Neutrophil (primary cell): ENCODE measurements around the gene CYLD.
A peak's percentile ranks its signal among the peaks of the same experiment; 100 is the strongest.

ENCODE experiments used
- H3K27ac ChIP-seq: fragments of 200-600 bp; sonication (generic); 2 replicates; pipeline ENCODE4 v1.5.1; 2016; ENCODE audit warnings: mild to moderate bottlenecking, moderate library complexity
- H3K27me3 ChIP-seq: fragments of 200-600 bp; sonication (generic); 2 replicates; pipeline ENCODE4 v1.6.0; 2016; ENCODE audit warnings: mild to moderate bottlenecking
- H3K36me3 ChIP-seq: fragments of 200-600 bp; sonication (generic); 2 replicates; pipeline ENCODE4 v1.5.1; 2017
- H3K4me1 ChIP-seq, 2 experiments: fragments of 200-600 bp in 1 of 2; sonication (generic) in 1 of 2; 1 replicate in 1 of 2; 2 replicates in 1 of 2; pipeline versions ENCODE4 v1.5.1 to v1.6.1; 2013 to 2016; ENCODE audit warnings: low read depth in 1 of 2, low read length in 1 of 2, mild to moderate bottlenecking in 1 of 2, moderate library complexity in 1 of 2; ENCODE audit not compliant: control insufficient read depth in 1 of 2, insufficient read depth in 1 of 2
- H3K4me3 ChIP-seq, 2 experiments: fragments of 200-600 bp in 1 of 2; sonication (generic) in 1 of 2; 1 replicate in 1 of 2; 2 replicates in 1 of 2; pipeline ENCODE4 v1.5.1; 2013 to 2016; ENCODE audit warnings: low read depth in 1 of 2, low read length in 1 of 2, mild to moderate bottlenecking in 1 of 2, moderate library complexity in 1 of 2
- H3K9me3 ChIP-seq: fragments of 200-600 bp; sonication (generic); 2 replicates; pipeline ENCODE4 v1.5.1; 2016
- TF ChIP-seq, protein P1 (sequence below): fragments of 200-600 bp; sonication (generic); IDR thresholded peaks from 2 replicates; pipeline ENCODE4 v1.5.1; 2016; ENCODE audit warnings: antibody characterized with exemption

The CYLD gene

GRCh38 chr16:50801036-50801435 is 59.1 kb downstream of the CYLD start:
- H3K27me3 ChIP-seq = no peaks in the 10 kb centered on the region
- H3K4me1 ChIP-seq = peaks cover under 1 to 2% of the 10 kb centered on the region in 2 experiments
- TF ChIP-seq, protein P1, sequence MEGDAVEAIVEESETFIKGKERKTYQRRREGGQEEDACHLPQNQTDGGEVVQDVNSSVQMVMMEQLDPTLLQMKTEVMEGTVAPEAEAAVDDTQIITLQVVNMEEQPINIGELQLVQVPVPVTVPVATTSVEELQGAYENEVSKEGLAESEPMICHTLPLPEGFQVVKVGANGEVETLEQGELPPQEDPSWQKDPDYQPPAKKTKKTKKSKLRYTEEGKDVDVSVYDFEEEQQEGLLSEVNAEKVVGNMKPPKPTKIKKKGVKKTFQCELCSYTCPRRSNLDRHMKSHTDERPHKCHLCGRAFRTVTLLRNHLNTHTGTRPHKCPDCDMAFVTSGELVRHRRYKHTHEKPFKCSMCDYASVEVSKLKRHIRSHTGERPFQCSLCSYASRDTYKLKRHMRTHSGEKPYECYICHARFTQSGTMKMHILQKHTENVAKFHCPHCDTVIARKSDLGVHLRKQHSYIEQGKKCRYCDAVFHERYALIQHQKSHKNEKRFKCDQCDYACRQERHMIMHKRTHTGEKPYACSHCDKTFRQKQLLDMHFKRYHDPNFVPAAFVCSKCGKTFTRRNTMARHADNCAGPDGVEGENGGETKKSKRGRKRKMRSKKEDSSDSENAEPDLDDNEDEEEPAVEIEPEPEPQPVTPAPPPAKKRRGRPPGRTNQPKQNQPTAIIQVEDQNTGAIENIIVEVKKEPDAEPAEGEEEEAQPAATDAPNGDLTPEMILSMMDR = no peak
- H3K27ac ChIP-seq = peak overlapping the region; percentile 10
- H3K36me3 ChIP-seq = peaks cover 73% of the 10 kb centered on the region
- H3K4me3 ChIP-seq = no peak overlapping the region
- no peaks in the 10 kb centered on the region for H3K9me3 ChIP-seq

GRCh38 chr16:50802000-50802399 is 60.1 kb downstream of the CYLD start:
- peaks cover 63% of the 10 kb centered on the region for H3K36me3 ChIP-seq
- TF ChIP-seq, protein P1 = no peak
- peaks cover 6 to 8% of the 10 kb centered on the region in 2 experiments for H3K4me1 ChIP-seq
- H3K4me3 ChIP-seq = no peak overlapping the region
- no peaks in the 10 kb centered on the region for H3K27me3 ChIP-seq
- no peaks in the 10 kb centered on the region for H3K9me3 ChIP-seq
- H3K27ac ChIP-seq = no peak overlapping the region

DNA sequence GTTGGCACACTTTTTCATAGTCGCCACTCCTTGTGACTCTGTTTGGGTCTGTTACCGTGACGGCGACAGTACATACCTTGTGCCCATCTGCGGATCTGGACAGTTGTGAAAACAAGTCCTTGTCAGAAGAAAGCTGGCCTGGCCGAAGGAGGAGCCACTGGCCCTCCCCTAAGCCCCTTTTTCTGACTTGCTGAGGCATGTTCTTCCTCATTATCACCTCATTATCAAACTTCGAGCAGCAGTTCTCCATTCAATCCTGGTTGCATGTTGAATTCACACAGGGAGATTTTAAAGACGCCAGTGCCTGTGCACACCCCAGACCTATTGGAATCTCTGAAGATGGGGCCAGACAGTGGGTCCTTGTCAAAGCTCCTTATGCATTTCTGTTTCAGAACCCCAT is 61.1 kb downstream of the CYLD start:
- Histone ChIP-seq H3K9me3 (no peaks in the 10 kb centered on the region), H3K27ac (no peak overlapping the region), H3K4me3 (no peak overlapping the region), H3K27me3 (no peaks in the 10 kb centered on the region), H3K4me1 (peaks cover 6 to 8% of the 10 kb centered on the region in 2 experiments), H3K36me3 (peaks cover 54% of the 10 kb centered on the region)
- TF ChIP-seq, protein P1 = no peak

- Histone ChIP-seq H3K4me1 (peaks cover 6 to 8% of the 10 kb centered on the region in 2 experiments), H3K36me3 (peaks cover 39% of the 10 kb centered on the region), H3K27ac (no peak overlapping the region), H3K27me3 (no peaks in the 10 kb centered on the region), H3K9me3 (no peaks in the 10 kb centered on the region), H3K4me3 (no peak overlapping the region)
- TF ChIP-seq, protein P1 = no peak
Observed at GRCh38 chr16:50804290-50804907, 62.5 kb downstream of the CYLD start.

DNA sequence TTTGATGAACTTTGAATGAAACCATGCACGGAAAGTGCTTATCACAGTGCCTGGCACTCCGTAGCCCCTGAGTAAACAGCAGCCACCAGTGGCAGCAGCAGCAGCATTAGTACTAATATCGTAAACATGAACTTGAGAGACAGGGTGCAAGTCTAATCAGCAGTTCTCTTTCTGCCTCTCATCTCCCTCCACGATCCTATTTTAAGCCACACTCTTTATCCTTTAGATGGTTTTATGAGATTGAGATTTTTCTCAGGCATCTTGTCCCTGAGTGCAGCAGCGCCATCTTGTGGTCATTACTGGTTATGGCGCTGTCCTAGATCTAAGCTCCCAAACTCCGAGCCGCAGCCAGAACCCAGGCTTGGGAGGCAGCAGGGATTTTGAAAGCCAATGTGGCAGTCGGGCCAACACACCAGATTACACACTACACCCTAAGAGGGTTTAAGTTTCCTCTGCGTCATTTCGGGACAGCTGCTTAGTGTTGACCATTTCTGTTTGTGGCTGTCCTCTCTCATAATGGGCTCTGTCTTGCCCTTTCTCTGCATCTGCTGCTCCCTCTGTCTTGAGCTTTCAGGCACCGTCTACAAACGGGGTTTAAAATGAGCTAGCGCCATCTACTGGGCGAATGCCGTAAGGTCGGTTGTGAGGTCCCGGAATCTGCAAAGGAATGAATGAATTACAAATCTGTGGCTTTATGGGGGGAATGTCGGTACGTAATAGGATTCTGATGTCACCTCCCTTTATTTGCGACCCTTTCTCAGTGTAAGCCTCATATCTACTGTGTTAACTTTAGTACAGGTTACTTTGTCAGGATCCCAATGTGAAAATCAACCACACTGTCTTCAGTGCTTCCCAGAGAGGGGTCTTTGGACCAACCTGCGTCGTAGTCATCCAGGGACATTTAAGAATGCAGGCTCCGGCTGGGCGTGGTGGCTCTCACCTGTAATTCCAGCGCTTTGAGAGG is 64.5 kb downstream of the CYLD start:
- TF ChIP-seq, protein P1 = peak; percentile 90
- Histone ChIP-seq H3K4me3 (no peak overlapping the region), H3K4me1 (peaks cover 6 to 8% of the 10 kb centered on the region in 2 experiments), H3K27ac (peak overlapping the region; percentile 51), H3K36me3 (peaks cover 19% of the 10 kb centered on the region), H3K27me3 (no peaks in the 10 kb centered on the region), H3K9me3 (no peaks in the 10 kb centered on the region)
